Right lobe of liver (tissue), 6 donors: ENCODE measurements around the gene BST1. TPM values are rescaled to one million over a fixed set of nuclear protein-coding genes. Genes with fewer than 3 reads are reported as not detected.

Source experiments
- ATAC-seq, 4 donors: fragments of 200-7000 bp; cut with Tn5 transposase; one replicate each; pipeline ENCODE4 v1.9.1; 2020; ENCODE audit warnings: mild to moderate bottlenecking in 4 of 4, moderate library complexity in 4 of 4
- DNase-seq, 3 donors: peaks; one replicate each; pipeline ENCODE4 v3.0.0-alpha.2; 2020
- H3K27ac ChIP-seq, 3 donors: fragments of 200-600 bp; one replicate each; pipeline ENCODE4 v1.8.0; 2022
- H3K27me3 ChIP-seq, 2 donors: fragments of 200-600 bp; one replicate each; pipeline ENCODE4 v1.8.0; 2022
- H3K36me3 ChIP-seq, 4 donors: fragments of 200-600 bp; sonication (generic) in 1 of 4; one replicate each; pipeline versions ENCODE4 v1.5.1 to v1.8.0; 2017 to 2022; ENCODE audit warnings: control low read depth in 1 of 4
- H3K4me1 ChIP-seq, 4 donors: fragments of 200-600 bp; sonication (generic) in 1 of 4; one replicate each; pipeline versions ENCODE4 v1.5.1 to v1.8.0; 2017 to 2022; ENCODE audit warnings: control low read depth in 1 of 4
- H3K4me3 ChIP-seq, 3 donors: fragments of 200-600 bp; one replicate each; pipeline ENCODE4 v1.8.0; 2022
- H3K9me3 ChIP-seq, 4 donors: fragments of 200-600 bp; sonication (generic) in 1 of 4; one replicate each; pipeline versions ENCODE4 v1.5.1 to v1.8.0; 2017 to 2022; ENCODE audit warnings: control low read depth in 1 of 4
- POLR2A ChIP-seq: fragments of 450-650 bp; IDR thresholded peaks from one replicate; pipeline ENCODE4 v1.6.1; 2017; ENCODE audit warnings: antibody characterized with exemption, mild to moderate bottlenecking
- WGBS: methylation state at CpG from one replicate; pipeline ENCODE4 v1.1.6; 2018; ENCODE audit warnings: low coverage, low lambda C conversion rate; ENCODE audit not compliant: insufficient coverage; ENCODE audit errors: missing lambda C conversion rate; 5-methylcytosine and 5-hydroxymethylcytosine counted together
- intact Hi-C, 2 donors: fragments of 100-400 bp; cut with DNase I; formaldehyde crosslinking; loops; one replicate each; pipeline versions ENCODE4 v1.11.2 to v1.14.1; 2022
- total RNA-seq, 6 experiments: library from RNA; depleted of rRNA in 2 of 6; stranded (reverse); fragments of >200 nt in 2 of 6; fragmentation: NEBNext Ultra II Directional in 3 of 6; extraction: Animal tissue kit (Norgen Biotek cat#: 25700) in 3 of 6; gene quantifications; one replicate each; pipeline versions ENCODE4 v1.1.0 to v1.2.4, GENCODE V29; 2016 to 2023
- TF ChIP-seq, protein P1 (sequence below), 4 donors: fragments of 200-600 bp in 3 of 4; fragments of 450-650 bp in 1 of 4; IDR thresholded peaks; one replicate each; pipeline versions ENCODE4 v1.5.1 to v1.8.0; 2016 to 2022; ENCODE audit warnings: antibody characterized with exemption in 4 of 4, mild to moderate bottlenecking in 2 of 4
- donor health status: DM: no; HTN: yes; CAD: no.
- donor health status: DM: no; HTN: no; CAD: no.
- donor health status: DM: no; HTN: no; CAD: no.
- donor health status: DM: no; HTN: yes; CAD: no.
- donor health status: DM: no; HTN: yes; CAD: no.

The BST1 gene
- total RNA-seq, 6 experiments from 2014 or later, result 2.7 to 5.3 (median 4.3) TPM

DNA sequence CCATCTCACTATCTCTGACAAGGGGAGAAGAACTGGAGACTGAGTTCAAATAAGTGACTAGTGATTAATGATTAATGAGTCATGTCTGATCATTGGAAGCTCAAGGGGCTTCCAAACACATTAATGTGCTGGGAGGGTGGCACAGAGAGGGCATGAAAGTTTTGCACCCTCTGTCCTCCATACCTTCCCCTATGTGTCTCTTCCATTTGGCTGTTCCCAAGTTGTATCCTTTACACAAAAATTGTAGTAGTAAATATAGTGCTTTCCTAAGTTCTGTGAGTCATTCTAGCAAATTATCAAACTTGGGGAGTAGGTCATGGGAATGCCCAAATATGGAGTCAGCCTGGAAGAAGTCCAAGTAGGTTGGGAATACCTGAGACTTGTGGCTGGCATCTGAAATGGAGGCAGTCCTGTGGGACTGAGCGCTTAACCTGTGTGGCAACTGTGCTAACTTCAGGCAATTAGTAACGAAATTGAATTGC is 25.3 kb upstream of the BST1 start:
- no peaks in the 10 kb centered on the region for H3K27me3 ChIP-seq
- intact Hi-C loops, result no loop called here
- H3K4me3 ChIP-seq, result no peak overlapping the region
- ATAC-seq (peak; percentile 17 to 69 (median 58)), DNase-seq (peak in 1 of 3 donors; percentile 73)
- H3K27ac ChIP-seq, result peak overlapping the region in 2 of 3 donors; percentile 43 to 81
- no peaks in the 10 kb centered on the region for H3K36me3 ChIP-seq
- peaks cover 0 to 19% (median 0%) of the 10 kb centered on the region in 4 donors for H3K4me1 ChIP-seq
- 44% methylated on average over 2 of the region's 2 CpGs for WGBS
- no peaks in the 10 kb centered on the region for H3K9me3 ChIP-seq
- TF ChIP-seq POLR2A, result no peak
- TF ChIP-seq, protein P1, sequence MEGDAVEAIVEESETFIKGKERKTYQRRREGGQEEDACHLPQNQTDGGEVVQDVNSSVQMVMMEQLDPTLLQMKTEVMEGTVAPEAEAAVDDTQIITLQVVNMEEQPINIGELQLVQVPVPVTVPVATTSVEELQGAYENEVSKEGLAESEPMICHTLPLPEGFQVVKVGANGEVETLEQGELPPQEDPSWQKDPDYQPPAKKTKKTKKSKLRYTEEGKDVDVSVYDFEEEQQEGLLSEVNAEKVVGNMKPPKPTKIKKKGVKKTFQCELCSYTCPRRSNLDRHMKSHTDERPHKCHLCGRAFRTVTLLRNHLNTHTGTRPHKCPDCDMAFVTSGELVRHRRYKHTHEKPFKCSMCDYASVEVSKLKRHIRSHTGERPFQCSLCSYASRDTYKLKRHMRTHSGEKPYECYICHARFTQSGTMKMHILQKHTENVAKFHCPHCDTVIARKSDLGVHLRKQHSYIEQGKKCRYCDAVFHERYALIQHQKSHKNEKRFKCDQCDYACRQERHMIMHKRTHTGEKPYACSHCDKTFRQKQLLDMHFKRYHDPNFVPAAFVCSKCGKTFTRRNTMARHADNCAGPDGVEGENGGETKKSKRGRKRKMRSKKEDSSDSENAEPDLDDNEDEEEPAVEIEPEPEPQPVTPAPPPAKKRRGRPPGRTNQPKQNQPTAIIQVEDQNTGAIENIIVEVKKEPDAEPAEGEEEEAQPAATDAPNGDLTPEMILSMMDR (IDR thresholded peaks at IDR 0.05), result peak in 1 of 4 donors; percentile 19

DNA sequence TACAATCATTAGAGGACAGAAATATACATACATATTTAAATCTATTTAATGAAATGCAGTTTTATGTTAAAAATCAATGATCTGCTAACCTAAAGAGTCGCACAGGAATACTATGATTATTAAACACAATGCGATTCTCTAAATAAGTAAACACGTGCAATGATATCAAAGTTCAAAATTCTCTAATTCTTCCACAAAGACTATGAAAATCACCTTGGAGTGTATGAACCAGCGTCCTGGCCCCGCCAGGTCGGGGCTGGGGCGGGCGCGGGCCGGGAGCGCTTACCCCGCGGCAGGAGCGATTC is 21.8 kb upstream of the BST1 start:
- Histone ChIP-seq H3K27ac (peak overlapping the region in 2 of 3 donors; percentile 35 to 95), H3K4me3 (peak overlapping the region; percentile 68 to 76 (median 72)), H3K27me3 (no peaks in the 10 kb centered on the region), H3K9me3 (no peaks in the 10 kb centered on the region), H3K4me1 (peaks cover 0 to 19% (median 2%) of the 10 kb centered on the region in 4 donors), H3K36me3 (no peaks in the 10 kb centered on the region)
- WGBS, result 0% methylated on average over 4 of the region's 14 CpGs
- ATAC-seq, result no peak
- no peak for DNase-seq
- TF ChIP-seq, protein P1 (IDR thresholded peaks at IDR 0.05), result no peak
- TF ChIP-seq POLR2A, result no peak
- intact Hi-C loops, result no loop called here

DNA sequence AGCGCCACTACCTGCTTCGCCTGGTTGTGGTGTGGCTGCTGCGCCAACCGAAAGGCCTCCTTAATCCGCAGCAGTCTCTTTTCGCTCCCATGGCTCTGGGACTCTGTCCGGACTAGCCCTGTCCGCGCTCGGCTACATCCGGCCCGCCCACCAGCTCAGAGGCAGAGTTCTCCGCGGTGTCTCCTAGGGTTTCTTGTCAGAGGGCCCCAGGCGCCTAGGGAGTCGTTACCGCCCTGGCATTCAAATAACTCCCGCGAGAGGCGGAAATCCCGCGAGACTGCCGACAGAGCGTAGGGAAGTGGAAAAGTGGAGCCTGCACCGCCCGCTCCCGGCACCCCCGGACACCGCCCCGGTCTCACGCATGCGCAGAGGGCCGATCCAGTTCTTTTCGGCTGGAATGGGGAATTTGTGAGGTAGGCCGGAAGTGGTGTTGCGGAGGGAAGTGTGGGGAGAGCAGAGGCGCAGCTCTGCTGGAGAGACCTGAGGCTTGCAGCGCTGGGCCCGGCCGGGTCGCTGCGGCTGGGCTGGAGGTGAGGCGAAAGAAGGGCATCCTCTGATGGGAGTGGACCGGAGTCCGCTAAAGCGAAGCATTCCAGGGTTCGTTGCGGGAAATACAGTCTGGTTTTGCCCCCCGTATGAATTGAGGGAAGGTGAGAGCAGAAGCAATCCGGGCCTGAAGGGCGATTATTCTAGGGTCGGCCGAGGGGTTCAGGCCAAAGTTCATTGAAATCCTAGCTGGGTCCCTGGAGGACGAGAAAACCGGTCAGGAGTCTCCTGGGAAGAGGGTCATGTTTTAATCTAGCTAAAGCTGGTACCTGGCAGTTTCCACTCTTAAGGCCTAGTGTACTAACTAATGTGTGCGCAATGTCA is 21.3 kb upstream of the BST1 start, which contains the start of gene FAM200B:
TSS of gene FAM200B (plus strand) at position 456 of the 870 bp plus-strand sequence. CDS start 5,151 bp downstream, outside the sequence.
- peak; percentile 99 to 100 (median 99) for DNase-seq
- Histone ChIP-seq H3K36me3 (peaks cover 0 to 5% (median 0%) of the 10 kb centered on the region in 4 donors), H3K9me3 (no peaks in the 10 kb centered on the region), H3K27me3 (no peaks in the 10 kb centered on the region), H3K4me3 (peak within 1 kb of the TSS; percentile 68 to 76 (median 72)), H3K27ac (peak within 1 kb of the TSS; percentile 92 to 95 (median 95)), H3K4me1 (peaks cover 0 to 16% (median 2%) of the 10 kb centered on the region in 4 donors)
- ATAC-seq, result peak; percentile 92 to 97 (median 94)
- intact Hi-C loops, result no loop called here
- TF ChIP-seq, protein P1 (IDR thresholded peaks at IDR 0.05), result peak in 1 of 4 donors; percentile 18
- peak; percentile 98 for TF ChIP-seq POLR2A
- WGBS, result under 1% methylated on average over 45 of the region's 56 CpGs

DNA sequence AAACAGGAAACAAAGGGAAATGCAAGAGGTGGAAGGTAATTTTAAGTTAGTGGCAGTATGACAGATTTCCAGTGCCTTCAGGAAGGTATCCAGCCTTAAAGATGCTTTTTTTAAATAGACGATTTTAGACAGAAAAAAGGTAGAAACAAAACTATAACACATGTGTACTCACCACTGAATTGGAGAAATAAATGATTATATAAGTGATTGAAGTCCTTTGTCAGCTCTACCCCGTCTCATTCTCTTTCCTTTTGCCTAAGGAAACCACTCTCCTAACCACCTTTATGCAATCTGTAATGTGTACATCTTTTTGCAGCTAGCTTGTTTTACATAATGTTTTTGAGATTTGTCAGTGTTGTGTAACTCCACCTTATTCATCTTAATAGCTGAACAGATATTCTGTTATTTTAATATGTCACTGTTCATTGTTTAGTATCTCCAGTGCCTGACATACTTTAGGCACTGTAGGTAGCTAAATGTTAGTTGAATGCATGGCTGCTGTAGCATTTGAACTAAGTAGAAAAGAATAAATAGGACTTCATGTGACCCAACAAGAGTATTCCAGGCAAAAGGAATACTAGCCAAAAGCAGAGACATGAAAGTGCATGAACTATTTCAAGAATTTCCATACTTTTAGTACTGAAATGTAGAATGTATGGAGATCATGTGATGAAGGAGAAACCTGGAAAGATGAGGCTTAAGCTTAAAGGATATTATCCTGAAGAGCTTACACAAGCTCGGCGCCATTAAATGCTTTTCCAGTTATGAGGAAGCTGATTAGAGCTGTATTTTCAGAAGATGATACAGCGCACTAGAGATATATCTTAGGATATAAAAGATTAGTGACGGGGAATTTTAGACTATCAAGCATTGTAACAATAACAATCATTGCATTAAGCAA is 20.4 kb upstream of the BST1 start:
- peak overlapping the region; percentile 68 to 76 (median 72) for H3K4me3 ChIP-seq
- H3K36me3 ChIP-seq, result peaks cover 0 to 13% (median 0%) of the 10 kb centered on the region in 4 donors
- peaks cover 0 to 8% (median 2%) of the 10 kb centered on the region in 4 donors for H3K4me1 ChIP-seq
- H3K27ac ChIP-seq, result peak overlapping the region; percentile 92 to 95 (median 95)
- H3K27me3 ChIP-seq, result no peaks in the 10 kb centered on the region
- no peaks in the 10 kb centered on the region for H3K9me3 ChIP-seq
- no peak for DNase-seq
- TF ChIP-seq POLR2A, result no peak
- TF ChIP-seq, protein P1 (IDR thresholded peaks at IDR 0.05), result no peak
- 36% methylated on average over 6 of the region's 6 CpGs for WGBS
- intact Hi-C loops, result no loop called here
- ATAC-seq, result no peak
